Type B pancreatic cell (in vitro differentiated cells): Measurements from ENCODE around the gene NAE1. TPM values are rescaled to one million over a fixed set of nuclear protein-coding genes. Genes with fewer than 3 reads are reported as not detected.
"Not testable (repeated sequence)": the region's sequence is repeated elsewhere in the genome, so short reads cannot be mapped to it uniquely, and the experiment has no call there.

ENCODE experiments used
- DNase-seq: peaks from one replicate; pipeline ENCODE4 v3.0.0; 2021; ENCODE audit warnings: mixed read lengths; ENCODE audit not compliant: unreplicated experiment; ENCODE audit errors: extremely low spot score
- H3K27ac Mint-ChIP-seq: 2 replicates; pipeline ENCODE4 v1.8.0; 2021; ENCODE audit warnings: mild to moderate bottlenecking, mixed read lengths
- H3K27me3 Mint-ChIP-seq: 2 replicates; pipeline ENCODE4 v1.8.0; 2021; ENCODE audit warnings: mixed read lengths
- H3K36me3 Mint-ChIP-seq: 2 replicates; pipeline ENCODE4 v1.8.0; 2021; ENCODE audit warnings: mixed read lengths
- H3K4me1 Mint-ChIP-seq: one replicate; pipeline ENCODE4 v1.8.0; 2021; ENCODE audit warnings: mixed read lengths; ENCODE audit not compliant: unreplicated experiment
- H3K4me3 Mint-ChIP-seq: 2 replicates; pipeline ENCODE4 v1.8.0; 2021; ENCODE audit warnings: mild to moderate bottlenecking, mixed read lengths
- H3K9me3 Mint-ChIP-seq: 2 replicates; pipeline ENCODE4 v1.8.0; 2021; ENCODE audit warnings: mixed read lengths
- total RNA-seq: library from RNA; stranded (reverse); gene quantifications from 2 replicates; pipeline ENCODE4 v1.2.1, GENCODE V29; 2021; ENCODE audit warnings: low replicate concordance
- TF ChIP-seq, protein P1 (sequence below): fragments of 200-600 bp; sonication (generic); conservative IDR thresholded peaks from 2 replicates; pipeline ENCODE4 v1.5.0; 2021; ENCODE audit warnings: antibody characterized with exemption, mild to moderate bottlenecking

NAE1 gene
- total RNA-seq, 1 donor from 2014 or later, result 92.5 TPM

- Mint-ChIP-seq H3K9me3 (no peaks in the 10 kb centered on the region), H3K27ac (no peak within 1 kb of the TSS), H3K4me3 (no peak within 1 kb of the TSS), H3K27me3 (no peaks in the 10 kb centered on the region), H3K4me1 (no peaks in the 10 kb centered on the region), H3K36me3 (peaks cover 17% of the 10 kb centered on the region)
- DNase-seq, result no peak
- TF ChIP-seq, protein P1, sequence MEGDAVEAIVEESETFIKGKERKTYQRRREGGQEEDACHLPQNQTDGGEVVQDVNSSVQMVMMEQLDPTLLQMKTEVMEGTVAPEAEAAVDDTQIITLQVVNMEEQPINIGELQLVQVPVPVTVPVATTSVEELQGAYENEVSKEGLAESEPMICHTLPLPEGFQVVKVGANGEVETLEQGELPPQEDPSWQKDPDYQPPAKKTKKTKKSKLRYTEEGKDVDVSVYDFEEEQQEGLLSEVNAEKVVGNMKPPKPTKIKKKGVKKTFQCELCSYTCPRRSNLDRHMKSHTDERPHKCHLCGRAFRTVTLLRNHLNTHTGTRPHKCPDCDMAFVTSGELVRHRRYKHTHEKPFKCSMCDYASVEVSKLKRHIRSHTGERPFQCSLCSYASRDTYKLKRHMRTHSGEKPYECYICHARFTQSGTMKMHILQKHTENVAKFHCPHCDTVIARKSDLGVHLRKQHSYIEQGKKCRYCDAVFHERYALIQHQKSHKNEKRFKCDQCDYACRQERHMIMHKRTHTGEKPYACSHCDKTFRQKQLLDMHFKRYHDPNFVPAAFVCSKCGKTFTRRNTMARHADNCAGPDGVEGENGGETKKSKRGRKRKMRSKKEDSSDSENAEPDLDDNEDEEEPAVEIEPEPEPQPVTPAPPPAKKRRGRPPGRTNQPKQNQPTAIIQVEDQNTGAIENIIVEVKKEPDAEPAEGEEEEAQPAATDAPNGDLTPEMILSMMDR, result no peak
Measured at GRCh38 chr16:66801320-66802105, 29.3 kb downstream of the NAE1 start, which contains the start of gene TERB1. Gene TERB1 (minus strand): TSS chr16:66801584. CDS start chr16:66796798, 4,786 bp downstream.

DNA sequence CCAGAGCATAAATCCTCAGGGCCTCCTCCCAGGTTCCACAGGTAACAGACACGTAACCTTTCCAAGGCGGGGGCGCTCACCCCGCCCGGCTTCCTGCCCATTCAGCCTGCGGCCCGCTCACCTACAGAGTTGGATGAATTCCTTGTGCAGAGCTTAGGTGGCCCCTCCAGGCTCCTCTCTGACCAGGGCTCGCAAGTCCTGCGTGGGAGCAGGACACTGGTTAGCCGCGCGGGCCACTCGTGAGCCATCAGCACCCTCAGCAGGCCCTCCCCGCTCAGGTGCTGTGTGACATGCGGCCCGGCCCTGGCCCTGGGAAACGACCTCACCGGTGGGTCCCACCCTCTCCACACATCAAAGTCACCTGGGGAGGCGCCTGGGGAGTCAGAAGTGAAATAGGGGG is 29.9 kb downstream of the NAE1 start:
- H3K4me3 Mint-ChIP-seq, result no peak overlapping the region
- no peaks in the 10 kb centered on the region for H3K4me1 Mint-ChIP-seq
- TF ChIP-seq, protein P1, result no peak
- no peak for DNase-seq
- H3K9me3 Mint-ChIP-seq, result no peaks in the 10 kb centered on the region
- peaks cover 17% of the 10 kb centered on the region for H3K36me3 Mint-ChIP-seq
- H3K27me3 Mint-ChIP-seq, result no peaks in the 10 kb centered on the region
- H3K27ac Mint-ChIP-seq, result no peak overlapping the region

DNA sequence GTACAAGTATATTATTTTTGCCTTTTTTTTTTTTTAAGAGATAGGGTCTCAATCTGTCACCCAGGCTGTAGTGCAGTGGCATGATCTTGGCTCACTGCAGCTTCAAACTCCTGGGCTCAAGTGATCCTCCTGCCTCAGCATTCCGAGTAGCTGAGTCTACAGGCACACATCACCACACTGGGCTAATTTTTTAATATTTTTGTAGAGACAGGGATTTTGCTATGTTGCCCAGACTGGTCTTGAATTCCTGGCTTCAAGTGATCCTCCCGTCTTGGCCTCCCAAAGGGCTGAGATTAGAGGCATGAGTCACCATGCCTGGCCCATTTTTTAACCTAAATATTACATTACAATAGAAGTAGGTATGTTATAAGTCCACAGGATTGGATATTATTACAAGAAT is 32.6 kb downstream of the NAE1 start:
- Mint-ChIP-seq H3K27ac (no peak overlapping the region), H3K27me3 (no peaks in the 10 kb centered on the region), H3K36me3 (no peaks in the 10 kb centered on the region), H3K4me3 (no peak overlapping the region), H3K9me3 (no peaks in the 10 kb centered on the region), H3K4me1 (no peaks in the 10 kb centered on the region)
- TF ChIP-seq, protein P1, result no peak
- no peak for DNase-seq

- not testable (repeated sequence) for H3K9me3 Mint-ChIP-seq, H3K4me3 Mint-ChIP-seq, H3K27me3 Mint-ChIP-seq, H3K27ac Mint-ChIP-seq, DNase-seq, H3K36me3 Mint-ChIP-seq, H3K4me1 Mint-ChIP-seq
Measured at GRCh38 chr16:66793984-66794383, 36.8 kb downstream of the NAE1 start.

GRCh38 chr16:66790130-66790733 is 40.5 kb downstream of the NAE1 start:
- no peaks in the 10 kb centered on the region for H3K9me3 Mint-ChIP-seq
- H3K4me1 Mint-ChIP-seq, result no peaks in the 10 kb centered on the region
- no peak overlapping the region for H3K27ac Mint-ChIP-seq
- peaks cover 9% of the 10 kb centered on the region for H3K27me3 Mint-ChIP-seq
- TF ChIP-seq, protein P1, result no peak
- DNase-seq, result no peak
- H3K36me3 Mint-ChIP-seq, result no peaks in the 10 kb centered on the region
- no peak overlapping the region for H3K4me3 Mint-ChIP-seq

GRCh38 chr16:66787427-66787826 is 43.3 kb downstream of the NAE1 start:
- DNase-seq, result no peak
- H3K27me3 Mint-ChIP-seq, result peaks cover 9% of the 10 kb centered on the region
- no peak overlapping the region for H3K27ac Mint-ChIP-seq
- no peaks in the 10 kb centered on the region for H3K36me3 Mint-ChIP-seq
- TF ChIP-seq, protein P1, result no peak
- no peaks in the 10 kb centered on the region for H3K9me3 Mint-ChIP-seq
- no peaks in the 10 kb centered on the region for H3K4me1 Mint-ChIP-seq
- H3K4me3 Mint-ChIP-seq, result no peak overlapping the region
